ENCODE measurements around the gene SMIM8. TPM values are rescaled to one million over a fixed set of nuclear protein-coding genes. Genes with fewer than 3 reads are reported as not detected.

The SMIM8 gene, protein sequence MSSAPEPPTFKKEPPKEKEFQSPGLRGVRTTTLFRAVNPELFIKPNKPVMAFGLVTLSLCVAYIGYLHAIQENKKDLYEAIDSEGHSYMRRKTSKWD
- 10 to 100 TPM in 3 of 4 donors, 1 to 10 TPM in 1; 6.1 to 16.8 (median 12.0) TPM for total RNA-seq
- 1 to 10 TPM; 4.2 to 5.8 (median 4.8) TPM for polyA plus RNA-seq

DNA sequence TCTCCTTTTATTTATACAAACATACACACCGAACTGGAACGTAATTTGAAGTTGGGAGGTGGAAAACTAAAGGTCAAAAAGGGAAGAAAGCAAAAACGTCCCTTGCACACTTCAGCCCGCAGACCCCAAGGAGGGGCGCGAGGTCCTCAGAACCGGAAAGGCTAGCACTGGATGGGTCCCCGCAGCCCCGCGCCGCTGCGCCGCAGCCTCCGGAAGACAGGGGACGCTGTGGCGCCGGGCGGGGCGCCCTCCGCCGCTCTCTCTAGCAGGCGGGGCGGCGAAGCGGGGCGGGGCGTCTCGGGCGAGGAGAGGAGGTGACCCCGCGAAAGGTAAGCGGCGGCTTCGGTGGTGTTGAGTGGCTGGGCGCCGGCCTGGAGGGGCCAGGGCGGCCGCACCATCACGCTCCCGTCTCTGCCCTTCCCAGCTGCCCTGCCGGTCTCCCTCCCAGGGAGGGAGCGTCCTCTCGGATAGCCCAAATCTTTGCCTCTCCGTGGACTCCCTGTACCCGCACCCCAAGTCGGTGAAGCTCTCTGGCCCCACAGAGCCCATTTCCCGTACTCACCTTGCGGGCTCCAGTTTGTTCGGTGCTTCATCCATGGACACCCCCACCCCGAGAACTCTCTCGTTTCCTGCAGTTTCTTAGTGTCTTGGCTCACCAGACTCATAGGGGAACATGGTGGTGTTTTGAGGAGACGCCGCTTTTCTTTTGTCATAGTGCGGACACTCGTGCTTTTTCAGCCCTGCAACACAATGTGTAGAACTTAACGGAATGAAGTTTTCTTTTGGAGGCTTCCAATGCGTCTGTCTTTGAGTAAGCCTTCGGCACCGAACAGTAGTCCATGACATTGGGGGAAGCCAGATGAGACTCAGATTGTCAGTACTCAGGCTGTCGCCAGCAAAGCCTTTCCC lies at the start of gene SMIM8:
TSS of gene SMIM8 (plus strand) at position 285 of the 909 bp plus-strand sequence. CDS start 14,444 bp downstream, outside the sequence.
- H3K27me3 ChIP-seq = no peaks in the 10 kb centered on the region
- 0 to 1% methylated on average over 60 of the region's 60 CpGs for WGBS, 2 donors
- peak within 1 kb of the TSS; percentile 34 to 81 (median 78) for H3K27ac ChIP-seq
- peak within 1 kb of the TSS; percentile 51 to 92 (median 78) for H3K4me3 ChIP-seq
- TF ChIP-seq, protein P1, sequence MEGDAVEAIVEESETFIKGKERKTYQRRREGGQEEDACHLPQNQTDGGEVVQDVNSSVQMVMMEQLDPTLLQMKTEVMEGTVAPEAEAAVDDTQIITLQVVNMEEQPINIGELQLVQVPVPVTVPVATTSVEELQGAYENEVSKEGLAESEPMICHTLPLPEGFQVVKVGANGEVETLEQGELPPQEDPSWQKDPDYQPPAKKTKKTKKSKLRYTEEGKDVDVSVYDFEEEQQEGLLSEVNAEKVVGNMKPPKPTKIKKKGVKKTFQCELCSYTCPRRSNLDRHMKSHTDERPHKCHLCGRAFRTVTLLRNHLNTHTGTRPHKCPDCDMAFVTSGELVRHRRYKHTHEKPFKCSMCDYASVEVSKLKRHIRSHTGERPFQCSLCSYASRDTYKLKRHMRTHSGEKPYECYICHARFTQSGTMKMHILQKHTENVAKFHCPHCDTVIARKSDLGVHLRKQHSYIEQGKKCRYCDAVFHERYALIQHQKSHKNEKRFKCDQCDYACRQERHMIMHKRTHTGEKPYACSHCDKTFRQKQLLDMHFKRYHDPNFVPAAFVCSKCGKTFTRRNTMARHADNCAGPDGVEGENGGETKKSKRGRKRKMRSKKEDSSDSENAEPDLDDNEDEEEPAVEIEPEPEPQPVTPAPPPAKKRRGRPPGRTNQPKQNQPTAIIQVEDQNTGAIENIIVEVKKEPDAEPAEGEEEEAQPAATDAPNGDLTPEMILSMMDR (IDR thresholded peaks at IDR 0.05) = peak; percentile 74 to 100 (median 86)
- no peak for TF ChIP-seq EP300 (IDR thresholded peaks at IDR 0.05)
- TF ChIP-seq POLR2AphosphoS5 (IDR thresholded peaks at IDR 0.05) = peak in 2 of 4 donors; percentile 50 to 58
- peak in 1 of 2 donors; percentile 19 for TF ChIP-seq POLR2A (IDR thresholded peaks at IDR 0.05)
- intact Hi-C loops (cut with DNase I) = loop anchor here (2.0 to 5.0 kb wide), 2 partner anchors 150 to 170 kb away; partner anchors contain the start of gene SLC35A1
- DNase-seq = peak; percentile 88
- no peaks in the 10 kb centered on the region for H3K36me3 ChIP-seq
- H3K4me1 ChIP-seq = peaks cover 0 to 12% (median 7%) of the 10 kb centered on the region in 4 donors
- H3K9me3 ChIP-seq = no peaks in the 10 kb centered on the region

DNA sequence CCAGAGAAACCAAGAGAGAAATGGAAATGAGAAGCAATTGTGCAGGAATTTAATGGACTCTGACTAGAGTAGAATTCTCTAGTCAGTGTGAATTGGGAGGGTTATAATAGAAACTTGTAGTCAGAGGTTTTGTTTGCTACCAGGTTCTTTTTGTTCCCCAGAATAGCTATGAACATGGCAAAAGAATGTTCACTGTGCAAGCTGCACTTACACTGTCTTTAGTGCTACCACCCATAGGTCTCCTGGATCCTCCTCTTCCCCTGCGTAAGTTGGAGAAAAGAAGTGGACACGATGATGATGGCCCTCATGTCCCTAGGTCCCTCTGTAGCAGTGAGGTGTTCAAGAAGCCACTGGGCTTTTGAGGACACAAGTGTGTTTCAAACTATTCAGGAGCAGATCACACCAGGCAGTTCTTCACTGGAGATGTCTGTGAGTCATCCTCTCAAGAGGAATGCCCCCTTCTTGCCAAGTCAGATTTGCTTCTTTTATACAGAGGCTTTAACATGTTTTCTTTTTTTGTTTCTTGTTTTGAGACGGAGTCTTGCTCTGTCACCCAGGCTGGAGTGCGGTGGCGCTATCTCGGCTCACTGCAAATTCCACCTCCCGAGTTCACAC lies 47.6 kb upstream of the SMIM8 start:
- Histone ChIP-seq H3K27me3 (no peaks in the 10 kb centered on the region), H3K4me1 (peaks cover 0 to 24% (median 9%) of the 10 kb centered on the region in 4 donors), H3K27ac (peak overlapping the region in 3 of 4 donors; percentile 19 to 51 (median 23)), H3K4me3 (no peak overlapping the region), H3K36me3 (no peaks in the 10 kb centered on the region), H3K9me3 (no peaks in the 10 kb centered on the region)
- 86 to 92% methylated on average over 7 of the region's 7 CpGs for WGBS, 2 donors
- DNase-seq = no peak
- intact Hi-C loops (cut with DNase I) = no loop called here
- TF ChIP-seq EP300 (IDR thresholded peaks at IDR 0.05) (no peak), POLR2AphosphoS5 (IDR thresholded peaks at IDR 0.05) (no peak), POLR2A (IDR thresholded peaks at IDR 0.05) (no peak)
- TF ChIP-seq, protein P1 (IDR thresholded peaks at IDR 0.05) = no peak

DNA sequence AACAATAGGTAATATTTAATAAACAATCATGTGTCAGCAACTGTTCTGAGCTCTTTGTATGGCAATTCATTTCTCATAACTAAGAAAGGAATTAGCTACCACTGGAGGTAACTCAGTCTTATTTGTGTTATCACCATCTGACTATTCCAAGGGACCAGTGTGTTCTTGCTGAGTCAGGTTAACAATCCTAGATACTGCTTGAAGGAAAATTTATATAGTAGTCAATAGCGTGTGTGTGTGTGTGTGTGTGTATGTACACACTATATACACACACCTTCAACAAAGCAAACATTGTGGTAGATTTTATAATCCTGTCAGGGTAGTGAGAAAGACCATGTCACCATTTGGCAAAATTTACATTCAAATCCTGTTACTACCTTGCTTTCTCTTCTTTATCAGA lies 45.8 kb upstream of the SMIM8 start:
- no peak for DNase-seq
- no peaks in the 10 kb centered on the region for H3K27me3 ChIP-seq
- peak overlapping the region in 1 of 4 donors; percentile 8 for H3K27ac ChIP-seq
- H3K36me3 ChIP-seq = no peaks in the 10 kb centered on the region
- WGBS, 2 donors = 21 to 62% methylated on average over 1 of the region's 1 CpG
- H3K4me3 ChIP-seq = no peak overlapping the region
- TF ChIP-seq EP300 (IDR thresholded peaks at IDR 0.05) (no peak), POLR2AphosphoS5 (IDR thresholded peaks at IDR 0.05) (no peak), POLR2A (IDR thresholded peaks at IDR 0.05) (no peak)
- TF ChIP-seq, protein P1 (IDR thresholded peaks at IDR 0.05) = no peak
- intact Hi-C loops (cut with DNase I) = no loop called here
- peaks cover 0 to 24% (median 9%) of the 10 kb centered on the region in 4 donors for H3K4me1 ChIP-seq
- H3K9me3 ChIP-seq = no peaks in the 10 kb centered on the region

DNA sequence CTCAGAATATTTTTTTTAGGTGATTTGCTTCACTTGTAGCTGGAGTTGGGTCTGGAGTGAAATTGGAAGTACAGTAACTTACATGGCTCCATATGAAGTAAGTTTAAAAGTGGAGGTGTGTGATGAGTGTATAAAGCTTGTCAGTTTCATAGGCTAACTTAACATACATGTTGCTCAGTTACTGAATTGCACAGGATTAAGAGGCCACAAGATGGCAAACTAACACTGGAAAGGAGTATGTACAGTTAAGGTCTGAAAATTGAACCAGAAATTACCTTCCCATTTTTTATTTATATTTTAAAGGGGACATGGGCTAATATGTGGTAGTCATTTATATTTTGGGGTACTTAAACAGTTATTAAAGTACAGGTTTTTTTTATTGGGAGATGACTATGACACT lies 45.3 kb upstream of the SMIM8 start:
- Histone ChIP-seq H3K9me3 (no peaks in the 10 kb centered on the region), H3K27ac (no peak overlapping the region), H3K27me3 (no peaks in the 10 kb centered on the region), H3K4me1 (peaks cover 0 to 24% (median 9%) of the 10 kb centered on the region in 4 donors), H3K36me3 (no peaks in the 10 kb centered on the region), H3K4me3 (no peak overlapping the region)
- intact Hi-C loops (cut with DNase I) = no loop called here
- TF ChIP-seq, protein P1 (IDR thresholded peaks at IDR 0.05) = no peak
- no peak for DNase-seq

Data from sigmoid colon (tissue), 7 donors.